Activated T-helper 9 cell treated with anti-CD3 and anti-CD28 coated beads, Interleukin-2, amount 50 U/mL, for 16 hours (primary cell): ENCODE data around the gene ZNF541.
"Not testable (repeated sequence)": the region's sequence is repeated elsewhere in the genome, so short reads cannot be mapped to it uniquely, and the experiment has no call there.

Experiments used
- DNase-seq: peaks from one replicate; pipeline ENCODE4 v3.0.0-alpha.2; 2020; ENCODE audit warnings: low read depth

The ZNF541 gene

GRCh38 chr19:47599671-47600245 is 26.8 kb upstream of the ZNF541 start:
- not testable (repeated sequence) for DNase-seq

GRCh38 chr19:47598407-47599349 is 25.7 kb upstream of the ZNF541 start:
- DNase-seq: no peak

DNA sequence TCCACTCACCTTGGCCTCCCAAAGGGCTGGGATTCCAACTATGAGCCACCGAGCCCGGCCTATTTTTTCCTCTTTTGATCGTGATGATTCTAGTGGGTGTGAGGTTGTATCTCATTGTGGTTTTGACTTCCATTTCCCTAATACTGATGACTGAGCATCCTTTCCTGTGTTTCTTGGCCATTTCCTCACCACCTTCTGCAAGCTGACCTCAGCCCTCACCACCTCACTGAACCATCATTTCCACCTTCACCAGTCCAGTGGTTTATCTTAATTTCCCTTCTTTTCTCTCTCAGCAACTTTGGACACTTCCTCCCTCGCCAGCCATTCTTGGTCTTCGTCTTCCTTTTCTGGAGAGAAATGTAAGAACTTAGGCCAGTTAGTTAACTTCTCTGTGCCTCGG is 23.0 kb upstream of the ZNF541 start:
- DNase-seq: no peak

- DNase-seq: no peak
These were observed 20.9 kb upstream of the ZNF541 start for GRCh38 chr19:47593860-47594259.

DNA sequence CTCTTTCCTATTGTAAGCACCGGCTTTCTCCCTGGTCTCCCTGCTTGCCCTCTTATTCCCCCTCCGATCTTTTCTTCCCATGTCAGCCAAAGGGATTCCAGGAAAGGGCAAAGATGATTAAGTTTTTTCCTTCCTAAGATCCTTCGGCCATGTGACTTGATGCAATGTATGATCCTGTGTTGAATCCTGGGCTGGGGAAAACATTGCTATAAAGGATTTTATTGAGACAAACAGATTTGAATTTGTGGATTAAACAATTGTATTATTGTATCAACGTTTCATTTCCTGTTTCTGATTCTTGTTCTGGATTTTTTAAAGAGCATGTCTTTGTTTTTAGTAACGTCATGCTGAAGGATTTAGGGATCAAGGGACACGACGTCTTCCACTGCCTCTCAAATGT is 16.9 kb upstream of the ZNF541 start:
- DNase-seq: no peak

- DNase-seq: no peak
These were observed 14.3 kb upstream of the ZNF541 start for GRCh38 chr19:47587295-47587694.

DNA sequence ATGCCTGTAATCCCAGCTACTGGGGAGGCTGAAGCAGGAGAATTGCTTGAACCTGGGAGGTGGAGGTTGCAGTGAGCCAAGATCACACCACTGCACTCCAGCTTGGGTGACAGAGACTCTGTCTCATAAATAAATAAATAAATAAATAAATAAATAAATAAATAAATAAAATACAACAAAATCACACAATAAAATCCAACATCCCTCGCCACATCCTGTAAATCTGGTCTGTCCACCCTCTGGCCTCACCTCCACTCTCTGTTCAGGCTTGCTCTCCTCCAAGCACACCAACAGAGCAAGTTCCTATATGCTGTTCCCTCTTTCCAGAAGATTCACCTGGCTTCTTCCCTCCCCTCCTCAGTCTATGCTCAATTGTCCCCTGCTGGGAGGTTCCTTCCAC is 10.2 kb upstream of the ZNF541 start:
- DNase-seq: not testable (repeated sequence)

DNA sequence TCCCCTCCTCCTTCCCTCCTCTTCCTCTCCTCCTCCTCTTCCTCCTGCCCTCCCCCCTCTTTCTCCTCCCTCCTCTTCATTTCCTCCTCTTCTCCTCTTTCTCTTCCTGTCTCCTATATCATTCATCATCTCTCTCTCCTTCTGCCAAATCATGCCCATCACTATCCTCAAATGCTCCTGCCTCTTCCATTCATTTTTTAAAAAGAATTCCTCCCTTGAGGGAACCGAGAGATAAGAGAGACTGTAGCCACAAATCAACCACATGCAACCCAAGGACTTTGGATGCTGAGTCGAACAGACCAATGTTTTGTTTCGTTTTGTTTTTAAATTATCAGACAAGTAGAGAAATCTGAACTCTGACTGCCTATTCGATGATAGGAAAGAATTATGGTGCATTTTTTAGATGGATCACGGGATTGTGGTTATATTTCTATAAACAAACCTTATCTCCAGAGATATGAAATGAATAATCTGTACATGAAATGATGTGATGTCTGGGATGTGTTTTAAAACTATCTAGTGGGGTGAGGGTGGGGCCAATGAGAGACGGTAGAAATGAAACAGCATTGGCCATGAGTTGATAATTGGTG is 9.5 kb upstream of the ZNF541 start:
- no peak for DNase-seq

- DNase-seq: no peak
These were observed 8.8 kb upstream of the ZNF541 start for GRCh38 chr19:47581605-47582319.

- no peak for DNase-seq
These were observed 7.4 kb upstream of the ZNF541 start for GRCh38 chr19:47580397-47580796.

DNA sequence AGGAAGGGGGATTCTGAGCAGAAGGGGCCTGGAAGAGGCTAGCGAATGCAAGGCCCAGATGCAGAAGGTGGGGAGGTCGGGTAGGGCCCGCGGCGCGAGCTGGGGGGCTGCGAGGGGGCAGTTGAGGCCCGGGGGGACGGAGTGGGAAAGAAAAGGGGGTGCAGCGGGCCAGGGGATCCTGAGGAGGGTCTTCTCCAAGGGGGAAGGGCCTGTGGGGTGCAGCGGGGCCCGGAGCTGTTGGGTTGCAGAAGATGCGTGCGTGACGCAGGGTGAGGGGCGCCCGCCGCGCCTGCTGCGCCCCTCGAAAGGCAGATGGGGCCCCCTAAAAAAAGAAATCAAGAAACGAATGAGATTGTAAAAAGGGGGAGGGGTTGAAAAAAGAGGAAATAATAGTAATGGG is 313 bp downstream of the ZNF541 start:
- DNase-seq: no peak

DNA sequence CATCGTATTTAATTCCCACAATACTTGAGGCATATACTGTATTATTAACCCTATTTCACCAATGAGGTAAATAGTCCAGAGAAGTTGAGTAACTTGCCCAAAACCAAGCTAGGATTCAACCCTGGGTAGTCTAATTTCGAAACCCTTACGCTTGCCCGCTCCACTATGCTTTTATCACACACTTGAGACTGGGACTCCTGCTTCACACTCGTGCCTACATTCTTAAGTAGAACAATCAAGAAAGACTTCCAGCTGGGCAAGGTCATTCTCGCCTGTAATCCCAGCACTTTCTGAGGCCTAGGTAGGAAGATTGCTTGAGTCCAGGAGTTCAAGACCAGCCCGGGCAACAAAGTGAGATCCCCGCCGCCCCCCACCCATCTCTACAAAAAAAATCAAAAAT is 3.6 kb downstream of the ZNF541 start:
- no peak for DNase-seq

- DNase-seq: no peak
These were observed 8.9 kb downstream of the ZNF541 start for GRCh38 chr19:47564081-47564480.

GRCh38 chr19:47561440-47562057 is 11.4 kb downstream of the ZNF541 start:
- DNase-seq: no peak

GRCh38 chr19:47560999-47561398 is 11.9 kb downstream of the ZNF541 start:
- no peak for DNase-seq

DNA sequence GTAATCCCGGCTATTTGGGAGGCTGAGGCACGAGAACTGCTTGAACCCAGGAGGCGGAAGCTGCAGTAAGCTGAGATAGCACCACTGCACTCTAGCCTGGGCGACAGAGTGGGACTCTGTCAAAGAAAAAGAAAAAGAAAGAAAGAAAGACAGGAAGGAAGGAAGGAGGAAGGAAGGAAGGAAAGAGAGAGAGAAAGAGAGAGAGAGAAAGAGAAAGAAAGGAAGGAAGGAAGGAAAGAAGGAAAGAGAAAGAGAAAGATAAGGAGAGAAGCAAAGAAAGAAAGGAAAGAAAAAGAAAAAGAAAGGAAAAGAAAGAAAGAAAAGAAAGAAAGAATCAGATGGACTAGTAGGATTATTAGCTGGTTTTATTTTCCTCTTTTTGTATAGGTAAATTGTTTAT is 22.8 kb downstream of the ZNF541 start:
- no peak for DNase-seq

GRCh38 chr19:47549261-47549862 is 23.6 kb downstream of the ZNF541 start:
- no peak for DNase-seq

GRCh38 chr19:47547199-47547598 is 25.7 kb downstream of the ZNF541 start:
- no peak for DNase-seq

DNA sequence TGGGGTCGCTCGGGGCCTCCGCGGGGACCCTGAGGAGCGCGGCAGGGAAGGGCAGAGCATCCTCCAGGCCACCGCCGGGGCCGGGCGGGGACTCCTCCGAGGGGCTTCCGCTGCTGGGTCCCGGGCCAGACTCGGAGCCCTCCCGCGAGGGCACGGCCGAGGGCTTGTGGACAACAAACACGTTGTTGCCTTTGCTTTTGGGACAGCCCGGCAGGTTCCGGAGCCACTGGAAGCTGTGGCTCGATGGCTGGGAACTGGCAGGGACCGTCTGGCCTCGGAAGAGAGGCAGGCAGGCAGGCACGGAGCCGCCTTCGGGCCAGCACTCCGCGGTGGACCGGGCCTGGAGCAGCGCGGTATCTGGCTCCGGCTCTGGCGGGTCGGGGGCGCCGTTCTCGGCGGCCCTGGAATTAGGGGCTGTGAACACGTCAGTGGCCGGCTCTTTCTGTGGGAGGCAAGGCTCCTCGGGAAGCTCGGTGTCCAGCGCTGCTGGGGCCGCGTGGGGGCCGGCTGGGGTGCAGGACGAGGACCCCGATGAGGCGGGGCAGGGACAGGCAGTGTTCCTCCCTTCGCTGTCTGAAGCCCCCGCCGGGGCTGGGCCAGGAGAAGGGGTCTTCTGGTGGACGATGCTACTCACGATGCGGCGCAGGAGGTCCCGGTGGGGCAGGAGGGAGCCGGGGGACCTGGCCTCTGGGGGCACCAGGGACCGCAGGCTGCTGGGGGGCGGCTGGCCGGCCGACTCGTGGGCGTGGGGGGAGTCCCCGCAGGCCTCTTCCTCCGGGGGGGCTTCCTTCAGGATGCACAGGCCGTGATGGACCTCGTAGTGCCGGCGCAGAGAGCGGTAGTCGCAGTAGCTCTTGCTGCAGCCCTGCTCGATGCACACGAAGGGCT is 27.6 kb downstream of the ZNF541 start:
- no peak for DNase-seq

DNA sequence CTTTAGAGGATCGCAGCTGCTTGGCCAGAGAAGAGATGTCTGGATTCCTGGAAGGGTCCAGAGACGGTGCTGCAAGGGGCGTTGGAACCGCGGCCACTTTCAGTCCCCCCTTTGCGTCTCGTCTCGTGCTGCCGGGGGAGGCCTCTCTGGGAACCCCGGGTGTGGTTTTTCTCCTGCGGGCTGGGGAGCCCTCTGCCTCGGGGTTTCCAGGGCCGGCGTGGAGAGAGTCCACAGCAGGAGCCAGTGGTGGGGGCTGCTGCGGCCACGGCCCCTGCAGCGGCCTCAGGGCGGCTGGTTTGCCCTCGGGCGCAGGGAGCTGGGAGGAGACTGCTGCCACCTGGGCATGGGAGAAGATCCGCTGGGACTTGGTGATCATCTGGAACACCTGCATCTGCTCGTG is 28.5 kb downstream of the ZNF541 start:
- no peak for DNase-seq

DNA sequence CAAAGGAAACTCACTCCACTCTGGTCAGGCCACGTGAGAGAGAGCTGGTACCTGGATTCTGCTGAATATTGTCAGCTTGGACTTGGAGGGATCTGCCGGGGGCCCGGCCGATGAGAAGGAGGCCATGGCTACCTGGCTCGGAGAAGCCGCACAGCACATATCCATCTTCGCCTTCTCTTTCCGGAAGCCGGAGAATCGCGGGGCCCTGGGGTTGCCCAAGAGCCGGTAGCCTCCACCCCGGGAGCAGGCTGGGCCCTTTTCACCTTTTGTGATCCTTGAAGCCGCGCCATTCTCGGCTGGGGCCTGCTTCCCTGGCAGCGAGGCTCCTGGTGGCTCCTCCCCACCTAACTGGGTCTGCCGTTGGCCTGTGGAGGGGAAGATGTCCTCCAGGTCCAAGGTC is 28.9 kb downstream of the ZNF541 start:
- no peak for DNase-seq
